GM23338 (cell line): ENCODE data around the gene MAPK6. TPM values are rescaled to one million over a fixed set of nuclear protein-coding genes. Genes with fewer than 3 reads are reported as not detected.

Experiments
- ATAC-seq: fragments of 200-7000 bp; cut with Tn5 transposase; 3 replicates; pipeline ENCODE4 v1.9.1; 2020
- DNase-seq: peaks from one replicate; pipeline ENCODE4 v3.0.0-alpha.2; 2015; ENCODE audit warnings: low spot score
- H2AFZ ChIP-seq: fragments of 200-600 bp; sonication (generic); 2 replicates; pipeline ENCODE4 v1.8.0; 2016; ENCODE audit warnings: antibody characterized with exemption, mild to moderate bottlenecking, moderate library complexity
- H3F3A ChIP-seq: fragments of 200-600 bp; sonication (generic); replicated peaks from 2 replicates; pipeline ENCODE4 v1.8.0; 2017; ENCODE audit warnings: antibody characterized with exemption, mixed run types, low read depth
- H3K27ac ChIP-seq: fragments of 200-600 bp; sonication (generic); 2 replicates; pipeline ENCODE4 v1.6.1; 2016; ENCODE audit warnings: low read depth
- H3K27me3 ChIP-seq: fragments of 200-600 bp; sonication (generic); 2 replicates; pipeline ENCODE4 v1.8.0; 2016; ENCODE audit warnings: mild to moderate bottlenecking, mixed run types, moderate library complexity; ENCODE audit not compliant: insufficient read depth
- H3K36me3 ChIP-seq: fragments of 200-600 bp; sonication (generic); 2 replicates; pipeline ENCODE4 v1.8.0; 2016; ENCODE audit warnings: mild to moderate bottlenecking; ENCODE audit not compliant: insufficient read depth
- H3K4me1 ChIP-seq: fragments of 200-600 bp; sonication (generic); 2 replicates; pipeline ENCODE4 v1.8.0; 2016; ENCODE audit warnings: mild to moderate bottlenecking, moderate library complexity; ENCODE audit not compliant: insufficient read depth
- H3K4me2 ChIP-seq: fragments of 200-600 bp; sonication (generic); 2 replicates; pipeline ENCODE4 v1.7.1; 2017; ENCODE audit warnings: mixed run types
- H3K4me3 ChIP-seq: fragments of 200-600 bp; sonication (generic); 2 replicates; pipeline ENCODE4 v1.6.1; 2016; ENCODE audit warnings: mixed run types
- H3K79me2 ChIP-seq: fragments of 200-600 bp; sonication (generic); replicated peaks from 2 replicates; pipeline ENCODE4 v1.8.0; 2017; ENCODE audit warnings: mild to moderate bottlenecking; ENCODE audit not compliant: insufficient read depth
- H3K9me2 ChIP-seq: fragments of 200-600 bp; sonication (generic); 2 replicates; pipeline ENCODE4 v1.8.0; 2017; ENCODE audit not compliant: insufficient read depth
- H4K20me1 ChIP-seq: fragments of 200-600 bp; sonication (generic); replicated peaks from 2 replicates; pipeline ENCODE4 v1.8.0; 2017; ENCODE audit warnings: mild to moderate bottlenecking; ENCODE audit not compliant: insufficient read depth
- H3K27ac Mint-ChIP-seq: 2 replicates; pipeline ENCODE4 v1.8.0; 2020; ENCODE audit warnings: inconsistent platforms, mild to moderate bottlenecking, moderate library complexity, mixed read lengths
- H3K27me3 Mint-ChIP-seq: 3 replicates; pipeline ENCODE4 v1.8.0; 2022; ENCODE audit warnings: low read depth, mild to moderate bottlenecking, moderate library complexity, mixed read lengths, inconsistent platforms; ENCODE audit not compliant: insufficient read depth, poor library complexity
- H3K36me3 Mint-ChIP-seq: 3 replicates; pipeline ENCODE4 v1.8.0; 2021; ENCODE audit warnings: low read depth, mild to moderate bottlenecking, inconsistent platforms, moderate library complexity, mixed read lengths
- H3K4me1 Mint-ChIP-seq: 3 replicates; pipeline ENCODE4 v1.8.0; 2020; ENCODE audit warnings: mild to moderate bottlenecking, inconsistent platforms, mixed read lengths
- H3K4me3 Mint-ChIP-seq: 3 replicates; pipeline ENCODE4 v1.8.0; 2021; ENCODE audit warnings: moderate library complexity, mild to moderate bottlenecking, inconsistent platforms, mixed read lengths
- H3K9me3 Mint-ChIP-seq: 3 replicates; pipeline ENCODE4 v1.8.0; 2020; ENCODE audit warnings: moderate library complexity, mild to moderate bottlenecking, inconsistent platforms, mixed read lengths
- CREB1 ChIP-seq: fragments of 250-450 bp; sonication (Bioruptor Pico); IDR thresholded peaks from 2 replicates; pipeline ENCODE4 v1.5.0; 2020; ENCODE audit warnings: low read depth, mild to moderate bottlenecking, moderate library complexity
- EZH2 ChIP-seq: fragments of 200-600 bp; sonication (generic); IDR thresholded peaks from one replicate; pipeline ENCODE4 v1.8.0; 2017; ENCODE audit warnings: antibody characterized with exemption, mild to moderate bottlenecking, low read depth; ENCODE audit not compliant: unreplicated experiment
- EZH2phosphoT487 ChIP-seq: fragments of 200-600 bp; sonication (generic); IDR thresholded peaks from one replicate; pipeline ENCODE4 v1.8.1; 2018; ENCODE audit warnings: antibody characterized with exemption; ENCODE audit not compliant: unreplicated experiment
- JUNB ChIP-seq: IDR thresholded peaks from one replicate; pipeline ENCODE4 v1.6.1; 2016; ENCODE audit warnings: antibody characterized with exemption; ENCODE audit not compliant: unreplicated experiment
- NANOG ChIP-seq: IDR thresholded peaks from 2 replicates; pipeline ENCODE4 v1.6.1; 2016; ENCODE audit warnings: antibody characterized with exemption, borderline replicate concordance
- POLR2AphosphoS5 ChIP-seq: IDR thresholded peaks from 2 replicates; pipeline ENCODE4 v1.6.1; 2016; ENCODE audit warnings: antibody characterized with exemption, low read depth
- REST ChIP-seq: IDR thresholded peaks from one replicate; pipeline ENCODE4 v1.6.1; 2018; ENCODE audit warnings: antibody characterized with exemption; ENCODE audit not compliant: unreplicated experiment
- STAT1 ChIP-seq: IDR thresholded peaks from one replicate; pipeline ENCODE4 v1.6.1; 2016; ENCODE audit warnings: antibody characterized with exemption; ENCODE audit not compliant: unreplicated experiment
- ZNF114 ChIP-seq: fragments of 250-450 bp; sonication (Bioruptor Pico); IDR thresholded peaks from 2 replicates; pipeline ENCODE4 v1.5.0; 2020; ENCODE audit warnings: mild to moderate bottlenecking, moderate library complexity
- ZNF331 ChIP-seq: fragments of 250-450 bp; sonication (Bioruptor Pico); IDR thresholded peaks from 2 replicates; pipeline ENCODE4 v1.5.0; 2020; ENCODE audit warnings: low read depth, mild to moderate bottlenecking, moderate library complexity
- ZNF462 ChIP-seq: fragments of 250-450 bp; sonication (Bioruptor Pico); IDR thresholded peaks from 2 replicates; pipeline ENCODE4 v1.5.0; 2020; ENCODE audit warnings: mild to moderate bottlenecking, moderate library complexity
- polyA plus RNA-seq: library from polyadenylated mRNA; unstranded; fragments of >200 nt; fragmentation: Nextera tagmentation; extraction: Ambion mirVana; gene quantifications from 2 replicates; pipeline ENCODE4 v1.2.1, GENCODE V29; 2016
- total RNA-seq: library from RNA; depleted of rRNA; stranded (reverse); fragments of >200 nt; shearing (Covaris generic); gene quantifications from 2 replicates; pipeline ENCODE4 v1.2.3, GENCODE V29; 2014
- TF ChIP-seq, protein P1 (sequence below): IDR thresholded peaks from 2 replicates; pipeline ENCODE4 v1.6.1; 2016; ENCODE audit warnings: antibody characterized with exemption

MAPK6 gene
- total and polyA plus RNA-seq, 2 experiments from 2014 or later: 40.9 to 92.3 TPM

DNA sequence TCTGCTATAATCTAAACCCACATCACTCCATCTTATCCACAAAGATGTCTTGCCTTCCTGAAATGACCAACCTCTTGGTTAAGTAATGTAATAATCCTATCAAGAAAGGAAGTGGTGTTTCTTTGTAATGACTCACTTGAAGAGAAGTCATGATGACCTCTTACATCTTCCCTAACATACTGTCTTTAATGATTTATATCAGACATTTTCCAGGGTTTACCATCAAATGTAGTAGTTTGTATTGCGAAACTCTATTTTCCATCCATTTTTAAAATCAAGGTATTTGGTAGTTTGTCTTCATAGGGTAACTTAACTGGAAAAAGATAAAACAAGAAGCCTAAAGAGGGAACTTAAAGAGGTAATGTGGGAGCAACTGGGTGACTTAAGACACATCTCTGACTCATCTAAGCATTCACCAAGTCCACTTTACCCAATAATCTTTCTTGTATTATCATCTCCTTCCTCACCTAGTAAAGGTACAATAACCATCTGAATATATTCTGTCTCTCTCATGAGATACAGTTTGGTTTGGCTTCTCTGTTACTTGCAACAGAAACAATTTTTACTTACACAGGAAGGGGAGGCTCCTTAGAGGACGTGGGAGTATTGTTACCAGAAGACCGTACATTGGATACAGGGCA, 5.7 kb upstream of the MAPK6 start (continued):
- TF ChIP-seq NANOG (no peak), EZH2phosphoT487 (no peak), CREB1 (CRISPR knock-in tag) (no peak), ZNF114 (CRISPR knock-in tag) (no peak), POLR2AphosphoS5 (no peak)

GRCh38 chr15:52014616-52015015, 4.4 kb upstream of the MAPK6 start:
- H3K4me1 ChIP-seq: no peaks in the 10 kb centered on the region
- Mint-ChIP-seq H3K27me3 (peaks cover 21% of the 10 kb centered on the region), H3K36me3 (peaks cover 3% of the 10 kb centered on the region; the same call in 1 of the 3 replicates), H3K4me1 (peaks cover 14% of the 10 kb centered on the region), H3K9me3 (peaks cover 6% of the 10 kb centered on the region; the same call in 1 of the 3 replicates), H3K27ac (no peak overlapping the region), H3K4me3 (no peak overlapping the region)
- H3K9me2 ChIP-seq: no peaks in the 10 kb centered on the region
- no peak for ATAC-seq
- H3K36me3 ChIP-seq: no peaks in the 10 kb centered on the region
- no peak overlapping the region for H2AFZ ChIP-seq
- H3F3A ChIP-seq: no peaks in the 10 kb centered on the region
- TF ChIP-seq STAT1: no peak
- TF ChIP-seq ZNF114 (CRISPR knock-in tag): no peak
- no peak for TF ChIP-seq REST
- TF ChIP-seq JUNB: no peak
- no peak for TF ChIP-seq NANOG
- TF ChIP-seq EZH2phosphoT487: no peak
- no peak for TF ChIP-seq POLR2AphosphoS5
- no peak for TF ChIP-seq ZNF462 (CRISPR knock-in tag)
- no peak for TF ChIP-seq EZH2
- TF ChIP-seq ZNF331 (CRISPR knock-in tag): no peak
- TF ChIP-seq, protein P1, sequence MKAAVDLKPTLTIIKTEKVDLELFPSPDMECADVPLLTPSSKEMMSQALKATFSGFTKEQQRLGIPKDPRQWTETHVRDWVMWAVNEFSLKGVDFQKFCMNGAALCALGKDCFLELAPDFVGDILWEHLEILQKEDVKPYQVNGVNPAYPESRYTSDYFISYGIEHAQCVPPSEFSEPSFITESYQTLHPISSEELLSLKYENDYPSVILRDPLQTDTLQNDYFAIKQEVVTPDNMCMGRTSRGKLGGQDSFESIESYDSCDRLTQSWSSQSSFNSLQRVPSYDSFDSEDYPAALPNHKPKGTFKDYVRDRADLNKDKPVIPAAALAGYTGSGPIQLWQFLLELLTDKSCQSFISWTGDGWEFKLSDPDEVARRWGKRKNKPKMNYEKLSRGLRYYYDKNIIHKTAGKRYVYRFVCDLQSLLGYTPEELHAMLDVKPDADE: no peak
- H3K27ac ChIP-seq: no peak overlapping the region
- no peak overlapping the region for H3K4me3 ChIP-seq
- H3K79me2 ChIP-seq: no peaks in the 10 kb centered on the region
- no peak overlapping the region for H3K4me2 ChIP-seq
- no peaks in the 10 kb centered on the region for H3K27me3 ChIP-seq
- DNase-seq: no peak
- no peaks in the 10 kb centered on the region for H4K20me1 ChIP-seq
